Neuronal stem cell (in vitro differentiated cells): Measurements from ENCODE around the gene SPATA46. TPM values are rescaled to one million over a fixed set of nuclear protein-coding genes. Genes with fewer than 3 reads are reported as not detected.

Experiments
- DNase-seq: peaks from one replicate; pipeline ENCODE4 v3.0.0-alpha.2; 2013; ENCODE audit warnings: low spot score
- H2AFZ ChIP-seq: one replicate; pipeline ENCODE4 v1.6.1; 2013; ENCODE audit warnings: mild to moderate bottlenecking, low read length, inconsistent platforms
- H2AK5ac ChIP-seq: 2 replicates; pipeline ENCODE4 v1.6.1; 2013; ENCODE audit warnings: low read depth, mild to moderate bottlenecking, inconsistent platforms, low read length, moderate library complexity, mixed read lengths
- H2BK120ac ChIP-seq: 2 replicates; pipeline ENCODE4 v1.6.1; 2013; ENCODE audit warnings: low read depth, mild to moderate bottlenecking, inconsistent platforms, low read length, moderate library complexity, mixed read lengths
- H2BK12ac ChIP-seq: one replicate; pipeline ENCODE4 v1.6.1; 2013; ENCODE audit warnings: low read length, inconsistent platforms
- H2BK15ac ChIP-seq: 2 replicates; pipeline ENCODE4 v1.6.1; 2013; ENCODE audit warnings: mild to moderate bottlenecking, low read length, inconsistent platforms, mixed read lengths
- H2BK5ac ChIP-seq: one replicate; pipeline ENCODE4 v1.6.1; 2013; ENCODE audit warnings: inconsistent platforms, mild to moderate bottlenecking, low read length, moderate library complexity
- H3K14ac ChIP-seq: one replicate; pipeline ENCODE4 v1.6.1; 2013; ENCODE audit warnings: low read length, inconsistent platforms
- H3K18ac ChIP-seq: 2 replicates; pipeline ENCODE4 v1.6.1; 2013; ENCODE audit warnings: low read length, inconsistent platforms
- H3K23ac ChIP-seq: 2 replicates; pipeline ENCODE4 v1.6.1; 2013; ENCODE audit warnings: low read depth, mild to moderate bottlenecking, mixed read lengths, low read length, inconsistent platforms; ENCODE audit not compliant: poor library complexity
- H3K27ac ChIP-seq: replicated peaks from 3 replicates; pipeline ENCODE4 v1.5.1; 2013; ENCODE audit warnings: low read length, inconsistent platforms
- H3K27me3 ChIP-seq, 3 experiments: 2 replicates each; pipeline ENCODE4 v1.6.1; 2013; ENCODE audit warnings: low read length in 3 of 3, mild to moderate bottlenecking in 2 of 3, inconsistent platforms in 1 of 3, low read depth in 1 of 3, mixed read lengths in 1 of 3, moderate library complexity in 1 of 3; ENCODE audit not compliant: control insufficient read depth in 3 of 3, insufficient read depth in 3 of 3
- H3K36me3 ChIP-seq, 2 donors: replicated peaks in 1 of 2; 2 replicates each; pipeline ENCODE4 v1.6.1; 2013; ENCODE audit warnings: low read length in 2 of 2; ENCODE audit not compliant: control insufficient read depth in 2 of 2, insufficient read depth in 2 of 2
- H3K4ac ChIP-seq: 2 replicates; pipeline ENCODE4 v1.6.1; 2013; ENCODE audit warnings: inconsistent platforms, mild to moderate bottlenecking, low read length, moderate library complexity
- H3K4me1 ChIP-seq, 2 donors: 1 replicate in 1 of 2; 2 replicates in 1 of 2; pipeline ENCODE4 v1.6.1; 2013; ENCODE audit warnings: low read length in 2 of 2, low read depth in 1 of 2; ENCODE audit not compliant: control insufficient read depth in 2 of 2, insufficient read depth in 1 of 2
- H3K4me2 ChIP-seq: one replicate; pipeline ENCODE4 v1.6.1; 2013; ENCODE audit warnings: mild to moderate bottlenecking, low read length, inconsistent platforms; ENCODE audit not compliant: insufficient read depth, poor library complexity, severe bottlenecking
- H3K4me3 ChIP-seq, 2 donors: 2 replicates each; pipeline ENCODE4 v1.5.1; 2013; ENCODE audit warnings: low read length in 2 of 2, mild to moderate bottlenecking in 2 of 2, inconsistent platforms in 1 of 2, moderate library complexity in 1 of 2
- H3K79me1 ChIP-seq: one replicate; pipeline ENCODE4 v1.6.1; 2013; ENCODE audit warnings: low read depth, mild to moderate bottlenecking, inconsistent platforms, low read length, moderate library complexity
- H3K9ac ChIP-seq: one replicate; pipeline ENCODE4 v1.6.1; 2013; ENCODE audit warnings: mild to moderate bottlenecking, low read depth, low read length, inconsistent platforms; ENCODE audit not compliant: poor library complexity
- H3K9me3 ChIP-seq, 2 donors: replicated peaks in 1 of 2; 2 replicates each; pipeline versions ENCODE3 to v1.6.1; 2013; ENCODE audit warnings: low read length in 2 of 2, mild to moderate bottlenecking in 2 of 2, inconsistent platforms in 1 of 2, low read depth in 1 of 2, mixed read lengths in 1 of 2, moderate library complexity in 1 of 2; ENCODE audit not compliant: control insufficient read depth in 2 of 2, insufficient read depth in 1 of 2
- H4K8ac ChIP-seq: one replicate; pipeline ENCODE4 v1.6.1; 2013; ENCODE audit warnings: low read depth, mild to moderate bottlenecking, inconsistent platforms, low read length, moderate library complexity
- H4K91ac ChIP-seq: one replicate; pipeline ENCODE4 v1.6.1; 2013; ENCODE audit warnings: low read length, low read depth, mild to moderate bottlenecking, inconsistent platforms; ENCODE audit not compliant: poor library complexity
- WGBS, 2 donors: extraction: QIAGEN DNeasy Blood & Tissue Kit; methylation state at CpG; one replicate each; pipeline ENCODE4 v1.1.7; 2013; ENCODE audit warnings: missing lambda C conversion rate in 2 of 2, mixed read lengths in 1 of 2; ENCODE audit not compliant: insufficient read length in 2 of 2, insufficient replicate concordance in 1 of 2; ENCODE audit errors: extremely low coverage in 2 of 2; 5-methylcytosine and 5-hydroxymethylcytosine counted together
- polyA plus RNA-seq, 2 experiments: library from polyadenylated mRNA; stranded (reverse); fragments of 200-250 nt; gene quantifications; one replicate each; pipeline ENCODE4 v1.2.3, GENCODE V29; 2013

Gene SPATA46, protein sequence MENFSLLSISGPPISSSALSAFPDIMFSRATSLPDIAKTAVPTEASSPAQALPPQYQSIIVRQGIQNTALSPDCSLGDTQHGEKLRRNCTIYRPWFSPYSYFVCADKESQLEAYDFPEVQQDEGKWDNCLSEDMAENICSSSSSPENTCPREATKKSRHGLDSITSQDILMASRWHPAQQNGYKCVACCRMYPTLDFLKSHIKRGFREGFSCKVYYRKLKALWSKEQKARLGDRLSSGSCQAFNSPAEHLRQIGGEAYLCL
- not detected for polyA plus RNA-seq (2013, experiment 1 of 2)
- not detected for polyA plus RNA-seq (2013, experiment 2 of 2)

DNA sequence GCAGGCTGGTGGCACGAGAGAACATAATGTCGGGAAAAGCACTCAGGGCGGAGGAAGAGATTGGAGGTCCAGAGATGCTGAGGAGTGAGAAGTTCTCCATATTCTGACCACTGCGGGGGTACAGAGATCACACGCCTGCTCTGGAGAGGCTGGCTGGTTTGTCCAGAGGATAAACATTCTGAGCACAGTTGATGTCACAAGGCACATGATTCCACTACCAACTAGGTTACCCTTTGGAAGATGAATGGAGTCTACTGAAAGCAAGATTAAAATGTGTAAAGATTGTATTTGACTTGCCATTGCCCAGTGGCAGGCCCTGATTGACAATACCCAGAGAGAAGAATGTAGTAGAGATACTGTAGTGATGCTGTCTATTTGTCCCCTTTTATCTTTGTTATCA lies at the start of gene SPATA46:
Gene SPATA46, minus strand, starts transcription at position 164 of the 400 bp plus-strand sequence. Its CDS starts 64 bp downstream, at position 100.
- Histone ChIP-seq H2BK120ac (no peak within 1 kb of the TSS), H3K4ac (no peak within 1 kb of the TSS), H3K27me3 (no peaks in the 10 kb centered on the region), H3K14ac (no peak within 1 kb of the TSS), H3K4me2 (no peak within 1 kb of the TSS), H3K4me1 (peaks cover 2 to 14% of the 10 kb centered on the region in 2 donors), H3K9me3 (no peaks in the 10 kb centered on the region), H3K23ac (no peak within 1 kb of the TSS), H3K4me3 (no peak within 1 kb of the TSS), H3K36me3 (peaks cover 0 to 27% of the 10 kb centered on the region in 2 donors), H2AK5ac (no peak within 1 kb of the TSS), H2AFZ (no peak within 1 kb of the TSS), H3K27ac (no peak within 1 kb of the TSS), H2BK12ac (no peak within 1 kb of the TSS), H3K9ac (no peak within 1 kb of the TSS), H3K79me1 (no peaks in the 10 kb centered on the region), H4K8ac (no peak within 1 kb of the TSS), H2BK5ac (no peak within 1 kb of the TSS), H4K91ac (no peak within 1 kb of the TSS), H3K18ac (no peak within 1 kb of the TSS), H2BK15ac (no peak within 1 kb of the TSS)
- WGBS, 2 donors = no CpG with 5 or more reads among the region's 5 CpGs
- no peak for DNase-seq

DNA sequence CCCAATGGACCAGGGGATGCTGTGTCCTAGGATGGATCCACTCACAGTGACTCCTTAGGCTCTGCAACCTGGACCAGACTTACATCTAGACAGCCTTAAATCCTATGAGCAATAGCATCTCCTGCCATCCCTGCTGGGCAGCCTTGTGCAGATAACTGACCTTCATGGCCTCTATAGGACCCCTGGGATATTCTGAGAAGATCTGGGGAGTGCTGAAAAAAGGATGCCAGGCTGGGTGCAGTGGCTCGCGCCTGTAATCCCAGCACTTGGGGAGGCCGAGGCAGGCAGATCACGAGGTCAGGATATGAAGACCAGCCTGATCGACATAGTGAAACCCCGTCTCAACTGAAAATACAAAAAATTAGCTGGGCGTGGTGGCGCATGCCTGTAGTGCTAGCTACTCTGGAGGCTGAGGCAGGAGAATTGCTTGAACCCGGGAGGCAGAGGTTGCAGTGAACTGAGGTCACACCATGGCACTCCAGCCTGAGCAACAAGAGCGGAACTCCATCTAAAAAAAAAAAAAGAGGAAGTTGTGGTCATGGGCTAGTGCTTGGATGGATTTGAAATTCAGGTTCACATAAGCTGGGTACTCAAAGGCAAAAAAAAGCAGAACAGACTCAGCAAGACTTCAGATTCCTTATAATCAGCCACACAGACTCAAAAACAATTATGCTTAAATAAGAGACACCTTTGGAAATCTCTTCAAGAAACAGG lies 46.2 kb upstream of the SPATA46 start:
- DNase-seq = no peak
- no peak overlapping the region for H2BK5ac ChIP-seq
- no peak overlapping the region for H2BK120ac ChIP-seq
- no peaks in the 10 kb centered on the region for H3K36me3 ChIP-seq
- WGBS, 2 donors = no CpG with 5 or more reads among the region's 10 CpGs
- H3K14ac ChIP-seq = no peak overlapping the region
- H2BK15ac ChIP-seq = no peak overlapping the region
- no peak overlapping the region for H4K8ac ChIP-seq
- no peaks in the 10 kb centered on the region for H3K4me1 ChIP-seq
- H3K79me1 ChIP-seq = no peaks in the 10 kb centered on the region
- no peak overlapping the region for H2AFZ ChIP-seq
- no peak overlapping the region for H3K4ac ChIP-seq
- H3K4me2 ChIP-seq = no peak overlapping the region
- H3K9me3 ChIP-seq = no peaks in the 10 kb centered on the region
- H3K4me3 ChIP-seq = no peak overlapping the region
- no peak overlapping the region for H4K91ac ChIP-seq
- no peak overlapping the region for H3K27ac ChIP-seq
- no peak overlapping the region for H2AK5ac ChIP-seq
- no peak overlapping the region for H2BK12ac ChIP-seq
- no peak overlapping the region for H3K9ac ChIP-seq
- no peak overlapping the region for H3K23ac ChIP-seq
- peaks cover 0 to 8% (median 0%) of the 10 kb centered on the region in 3 experiments for H3K27me3 ChIP-seq
- no peak overlapping the region for H3K18ac ChIP-seq

DNA sequence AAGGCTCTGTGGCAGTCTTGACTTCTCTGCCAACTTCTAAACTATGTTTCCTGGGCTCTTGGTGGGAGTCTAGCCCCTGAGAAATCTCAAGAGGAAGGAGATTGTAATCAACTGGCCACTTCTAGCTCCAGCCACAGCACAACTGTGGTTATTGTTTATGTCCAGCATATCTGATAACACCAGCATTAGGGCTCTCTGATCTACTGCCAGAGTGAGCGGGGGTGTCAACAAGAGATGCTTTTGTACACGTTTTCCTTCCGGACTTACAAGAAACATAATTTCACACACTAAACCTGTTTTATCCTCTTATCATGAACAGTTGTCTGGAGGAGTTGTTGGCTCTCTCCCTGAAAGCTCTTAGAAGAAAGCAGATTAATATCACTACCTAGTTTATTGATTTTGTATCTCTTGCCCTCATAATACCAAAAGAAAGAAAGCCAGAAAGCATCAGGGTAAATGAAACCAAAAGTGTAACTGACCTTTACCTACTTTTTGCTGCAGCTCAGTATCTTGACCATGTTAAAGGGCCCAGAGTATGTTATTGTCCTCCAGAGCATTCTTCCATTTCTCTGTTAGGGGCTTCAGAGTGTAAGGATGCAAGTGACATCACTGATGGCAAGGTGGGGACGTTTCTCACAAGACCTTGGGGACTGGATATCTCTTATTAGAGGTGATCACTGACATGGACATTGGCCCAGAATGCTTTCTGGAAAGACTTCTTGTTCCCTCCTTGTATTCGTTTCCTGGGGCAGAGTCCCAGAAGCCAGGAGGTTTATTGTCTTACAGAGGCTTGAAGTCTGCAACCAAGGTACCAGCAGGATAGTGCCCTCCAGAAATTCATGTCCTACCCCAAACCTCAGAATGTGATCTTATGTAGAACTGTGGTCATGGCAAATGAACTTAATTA lies 44.9 kb upstream of the SPATA46 start:
- Histone ChIP-seq H3K79me1 (no peaks in the 10 kb centered on the region), H3K14ac (no peak overlapping the region), H3K9ac (no peak overlapping the region), H2BK15ac (no peak overlapping the region), H3K27ac (no peak overlapping the region), H3K4ac (no peak overlapping the region), H3K23ac (no peak overlapping the region), H3K4me1 (no peaks in the 10 kb centered on the region), H3K4me3 (no peak overlapping the region), H2BK120ac (no peak overlapping the region), H2BK12ac (no peak overlapping the region), H3K4me2 (no peak overlapping the region), H3K9me3 (no peaks in the 10 kb centered on the region), H2AFZ (no peak overlapping the region), H3K27me3 (peaks cover 0 to 8% (median 0%) of the 10 kb centered on the region in 3 experiments), H3K36me3 (no peaks in the 10 kb centered on the region), H4K91ac (no peak overlapping the region), H2BK5ac (no peak overlapping the region), H2AK5ac (no peak overlapping the region), H4K8ac (no peak overlapping the region), H3K18ac (no peak overlapping the region)
- DNase-seq = no peak
- no CpG with 5 or more reads among the region's 5 CpGs for WGBS, 2 donors
